Ishikawa (cell line): Measurements from ENCODE around the gene TMEM144.

ENCODE experiments used
- CEBPB ChIP-seq: IDR thresholded peaks from 2 replicates; pipeline ENCODE4 v1.6.1; 2012
- EP300 ChIP-seq: IDR thresholded peaks from 2 replicates; pipeline ENCODE4 v1.6.1; 2012; ENCODE audit warnings: borderline replicate concordance
- FOXM1 ChIP-seq: IDR thresholded peaks from 2 replicates; pipeline ENCODE4 v1.6.1; 2012; ENCODE audit warnings: low read depth, borderline replicate concordance
- MAX ChIP-seq: IDR thresholded peaks from 2 replicates; pipeline ENCODE4 v1.6.1; 2012
- NFIC ChIP-seq: IDR thresholded peaks from 2 replicates; pipeline ENCODE4 v1.6.1; 2012
- TAF1 ChIP-seq: IDR thresholded peaks from 2 replicates; pipeline ENCODE4 v1.6.1; 2012; ENCODE audit warnings: low read depth, mild to moderate bottlenecking
- TCF12 ChIP-seq: IDR thresholded peaks from 2 replicates; pipeline ENCODE4 v1.6.1; 2012; ENCODE audit warnings: low read depth
- YY1 ChIP-seq: IDR thresholded peaks from 2 replicates; pipeline ENCODE4 v1.6.1; 2012; ENCODE audit warnings: low read depth

- TF ChIP-seq CEBPB (no peak), EP300 (no peak), YY1 (no peak), TCF12 (no peak), FOXM1 (no peak), MAX (no peak), NFIC (no peak), TAF1 (no peak)
Measured at GRCh38 chr4:158168606-158169005, 41.7 kb upstream of the TMEM144 start.
